ENCODE results near the gene TRAK2.

- TF ChIP-seq POLR2A (IDR thresholded peaks at IDR 0.05) (no peak), CTCF (IDR thresholded peaks at IDR 0.05) (no peak), POLR2AphosphoS5 (IDR thresholded peaks at IDR 0.05) (no peak)
Observed at GRCh38 chr2:201378496-201379397, 72.5 kb downstream of the TRAK2 start.
